H1 (cell line): ENCODE data around the gene PIP5K1C. TPM values are rescaled to one million over a fixed set of nuclear protein-coding genes. Genes with fewer than 3 reads are reported as not detected.
A peak's percentile ranks its signal among the peaks of the same experiment; 100 is the strongest.

ENCODE experiments used
- ASH2L ChIP-seq: fragments of 200-600, 300-600 bp; sonication (generic); IDR thresholded peaks from one replicate; pipeline ENCODE4 v1.7.1; 2017; ENCODE audit warnings: low read length
- CBX5 ChIP-seq: fragments of 300-800, 300-1000 bp; sonication (generic); IDR thresholded peaks from 2 replicates; pipeline ENCODE4 v1.7.1; 2016; ENCODE audit warnings: antibody characterized with exemption, low read length, low read depth
- EGR1 ChIP-seq: IDR thresholded peaks from 2 replicates; pipeline ENCODE4 v1.6.1; 2011; ENCODE audit warnings: low read depth, low read length, borderline replicate concordance
- EZH2 ChIP-seq: fragments of 200-600 bp; sonication (generic); IDR thresholded peaks from 2 replicates; pipeline ENCODE4 v1.7.1; 2012; ENCODE audit warnings: low read depth, mild to moderate bottlenecking, moderate library complexity, low read length, inconsistent platforms; ENCODE audit not compliant: severe bottlenecking
- JUN ChIP-seq: IDR thresholded peaks from 2 replicates; pipeline ENCODE4 v1.6.1; 2011; ENCODE audit warnings: low read depth, mild to moderate bottlenecking, improper control_type of control experiment, low read length
- MAFK ChIP-seq: IDR thresholded peaks from 2 replicates; pipeline ENCODE4 v1.6.1; 2012; ENCODE audit warnings: low read depth, mild to moderate bottlenecking, improper control_type of control experiment, low read length
- POLR2AphosphoS5 ChIP-seq: IDR thresholded peaks from 2 replicates; pipeline ENCODE4 v1.6.1; 2011; ENCODE audit warnings: low read depth, low read length
- POU5F1 ChIP-seq: IDR thresholded peaks from 2 replicates; pipeline ENCODE4 v1.6.1; 2011; ENCODE audit warnings: low read depth, mild to moderate bottlenecking, low read length, moderate library complexity
- RBBP5 ChIP-seq: IDR thresholded peaks from 2 replicates; pipeline ENCODE4 v1.7.1; 2012; ENCODE audit warnings: low read depth, mild to moderate bottlenecking, inconsistent platforms, low read length, moderate library complexity, borderline replicate concordance
- RNF2 ChIP-seq: fragments of 200-900, 300-1000 bp; sonication (generic); IDR thresholded peaks from 2 replicates; pipeline ENCODE4 v1.7.1; 2016; ENCODE audit warnings: borderline replicate concordance, low read depth, mild to moderate bottlenecking, antibody characterized with exemption, low read length; ENCODE audit not compliant: poor library complexity, severe bottlenecking; ENCODE audit errors: missing control alignments
- TEAD4 ChIP-seq: IDR thresholded peaks from 2 replicates; pipeline ENCODE4 v1.6.1; 2012; ENCODE audit warnings: low read depth, low read length, inconsistent platforms, mixed read lengths
- polyA plus RNA-seq, 7 experiments: library from polyadenylated mRNA; depleted of rRNA in 3 of 7; stranded (reverse) in 5 of 7; unstranded in 2 of 7; fragments of >200 nt in 5 of 7; fragments of 200-250 nt in 2 of 7; gene quantifications; 1 replicate in 5 of 7; 2 replicates in 1 of 7; 4 replicates in 1 of 7; pipeline versions ENCODE4 v1.2.1 to v1.2.3, GENCODE V29; 2011 to 2013; ENCODE audit warnings: missing spikeins in 2 of 7, mixed read lengths in 2 of 7
- total RNA-seq: library from RNA; stranded (reverse); fragmentation: NEBNext Ultra II Directional; extraction: Animal tissue kit (Norgen Biotek cat#: 25700); gene quantifications from 2 replicates; pipeline ENCODE4 v1.2.1, GENCODE V29; 2021
- TF ChIP-seq, protein P1 (sequence below): IDR thresholded peaks from 2 replicates; pipeline ENCODE4 v1.6.1; 2011; ENCODE audit warnings: low read depth, mild to moderate bottlenecking, low read length; ENCODE audit not compliant: insufficient read depth

Gene PIP5K1C
- total and polyA plus RNA-seq, 2 of the 8 experiments (the other 6 are each of a cell fraction or from before 2014, with no cell fraction given) = 10.6 to 32.9 TPM

DNA sequence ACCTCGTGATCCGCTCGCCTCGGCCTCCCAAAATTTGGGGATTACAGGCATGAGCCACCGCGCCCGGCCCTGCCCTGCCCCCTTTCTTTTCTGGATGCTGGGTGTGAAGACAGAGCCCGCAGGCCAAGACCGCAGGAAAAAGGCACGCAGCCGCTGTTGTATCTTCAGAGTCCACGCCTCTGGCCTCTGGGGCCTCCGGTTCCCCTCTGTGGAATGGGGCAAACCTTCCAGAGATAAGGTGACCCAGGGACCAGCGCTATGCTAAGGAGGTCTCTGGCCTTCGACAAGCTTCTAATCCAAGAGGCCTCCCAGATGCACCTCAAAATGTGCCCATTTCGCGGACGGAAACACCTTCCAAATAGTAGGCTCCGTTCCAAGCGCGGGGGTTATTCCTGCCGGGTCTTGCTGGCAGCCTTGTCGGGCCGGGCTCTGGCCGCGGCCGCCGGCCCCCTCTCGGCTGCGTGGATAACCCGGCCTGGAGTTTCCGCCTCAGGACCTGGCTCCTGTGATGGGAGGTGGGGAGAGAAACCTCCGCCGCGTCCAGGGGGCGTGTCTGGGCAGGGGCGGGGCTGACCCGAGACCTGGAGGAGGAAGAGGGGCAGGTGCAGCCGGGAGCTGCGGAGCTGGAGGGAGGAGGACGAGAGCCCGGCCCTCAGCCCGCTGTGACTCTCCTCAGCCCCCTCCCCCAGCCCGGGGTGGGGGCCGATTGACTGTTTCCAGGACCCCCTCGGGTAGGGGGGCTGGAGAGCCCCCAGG, 21.0 kb upstream of the PIP5K1C start (continued):
- TF ChIP-seq, protein P1, sequence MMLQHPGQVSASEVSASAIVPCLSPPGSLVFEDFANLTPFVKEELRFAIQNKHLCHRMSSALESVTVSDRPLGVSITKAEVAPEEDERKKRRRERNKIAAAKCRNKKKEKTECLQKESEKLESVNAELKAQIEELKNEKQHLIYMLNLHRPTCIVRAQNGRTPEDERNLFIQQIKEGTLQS = no peak
- TF ChIP-seq MAFK = no peak
- 0 out of 2 replicates have a peak, but pooled peaks have one; percentile 23 for TF ChIP-seq POU5F1
- no peak for TF ChIP-seq ASH2L
- TF ChIP-seq POLR2AphosphoS5 = no peak
- TF ChIP-seq JUN = peak; percentile 72
- TF ChIP-seq EGR1 = peak; percentile 97
- no peak for TF ChIP-seq CBX5
- no peak for TF ChIP-seq RBBP5
- TF ChIP-seq EZH2 = no peak
- TF ChIP-seq RNF2 = no peak
- TF ChIP-seq TEAD4 = peak; percentile 50
